GM19239 (cell line): ENCODE measurements around the gene NEMP2.
"Not testable (repeated sequence)": the region's sequence is repeated elsewhere in the genome, so short reads cannot be mapped to it uniquely, and the experiment has no call there.

Source experiments
- DNase-seq: peaks from one replicate; pipeline ENCODE4 v3.0.0; 2011; ENCODE audit warnings: low spot score; ENCODE audit not compliant: insufficient read length
- FAIRE-seq: peaks from 2 replicates; lab custom pipeline; 2011; peaks lifted over from hg19 to GRCh38; lab: Jason Lieb, UNC

NEMP2 gene

DNA sequence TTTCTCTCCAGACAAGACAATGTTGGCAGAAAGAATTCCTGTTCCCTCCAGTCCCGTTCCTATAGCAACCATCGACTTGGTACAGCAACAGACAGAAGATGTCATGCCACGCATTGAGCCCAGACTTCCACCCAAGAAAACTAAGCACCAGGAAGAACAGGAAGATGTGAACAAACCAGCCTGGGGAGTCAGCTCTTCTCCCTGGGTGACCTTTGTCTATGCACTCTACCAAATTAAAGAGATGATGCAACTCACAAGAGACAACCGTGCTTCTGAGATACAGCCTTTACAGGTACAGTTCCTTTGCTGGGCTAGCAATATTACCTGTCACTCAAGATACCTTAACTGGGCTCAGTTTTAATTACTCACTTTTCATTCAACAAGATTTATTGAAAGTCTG lies 37.1 kb downstream of the NEMP2 start:
- DNase-seq (no peak), FAIRE-seq (no peak)

GRCh38 chr2:190494600-190495227 lies 39.8 kb downstream of the NEMP2 start:
- not testable (repeated sequence) for DNase-seq, FAIRE-seq

DNA sequence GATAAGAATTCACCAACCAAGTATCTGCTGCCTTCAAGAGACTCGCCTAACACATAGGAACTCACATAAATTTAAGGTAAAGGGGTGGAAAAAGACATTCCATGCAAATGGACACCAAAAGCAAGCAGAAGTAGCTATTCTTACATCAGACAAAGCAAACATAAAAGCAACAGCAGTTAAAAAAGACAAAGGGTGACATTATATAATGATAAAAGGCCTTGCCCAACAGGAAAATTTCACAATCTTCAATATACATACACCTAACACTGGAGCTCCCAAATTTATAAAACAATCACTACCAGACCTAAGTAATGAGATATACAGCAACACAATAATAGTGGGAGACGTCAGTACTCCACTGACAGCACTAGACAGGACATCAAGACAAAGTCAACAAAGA lies 41.4 kb downstream of the NEMP2 start:
- FAIRE-seq (no peak), DNase-seq (no peak)

DNA sequence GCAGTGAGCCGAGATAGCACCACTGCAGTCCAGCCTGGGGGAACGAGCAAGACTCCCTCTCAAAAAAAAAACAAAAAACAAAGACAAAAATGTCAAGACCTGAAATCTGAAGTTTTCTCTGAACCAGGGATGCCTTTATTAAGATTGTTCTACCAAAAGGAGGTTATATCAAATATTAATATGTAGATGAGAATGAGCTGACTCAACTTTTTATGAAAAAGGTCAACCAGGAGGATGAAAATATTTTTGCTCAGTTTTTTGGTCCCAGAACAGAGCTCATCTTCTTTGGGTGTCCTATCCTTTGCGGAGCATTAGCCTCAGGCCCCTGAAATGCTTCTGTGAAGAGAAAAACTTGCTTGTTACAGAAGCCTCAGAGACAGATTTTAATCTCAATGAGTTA lies 44.0 kb downstream of the NEMP2 start:
- no peak for FAIRE-seq
- DNase-seq: no peak

DNA sequence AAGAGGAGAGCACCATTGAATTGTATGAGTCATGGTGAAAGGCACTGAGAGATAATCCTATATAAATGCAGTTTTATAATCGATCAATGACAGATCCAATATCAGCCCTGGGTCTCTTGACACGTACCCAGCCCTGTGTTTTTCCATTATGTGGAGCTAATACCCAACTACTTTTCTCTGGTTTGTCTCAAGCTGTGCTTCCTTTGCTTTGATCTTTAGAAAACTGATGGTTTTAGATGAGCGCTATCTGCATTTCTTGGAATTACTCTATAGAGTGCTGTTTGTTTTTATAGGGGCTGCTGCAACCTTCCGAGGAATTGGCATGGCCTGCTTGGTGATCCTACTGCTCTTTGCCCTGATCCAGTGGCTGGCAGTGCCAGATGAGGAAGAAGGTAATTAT lies 45.0 kb downstream of the NEMP2 start:
- DNase-seq (no peak), FAIRE-seq (no peak)

- FAIRE-seq: no peak
- DNase-seq: no peak
Measured at GRCh38 chr2:190488516-190489233, 45.8 kb downstream of the NEMP2 start.

GRCh38 chr2:190486037-190486623 lies 48.4 kb downstream of the NEMP2 start:
- no peak for DNase-seq
- FAIRE-seq: no peak

DNA sequence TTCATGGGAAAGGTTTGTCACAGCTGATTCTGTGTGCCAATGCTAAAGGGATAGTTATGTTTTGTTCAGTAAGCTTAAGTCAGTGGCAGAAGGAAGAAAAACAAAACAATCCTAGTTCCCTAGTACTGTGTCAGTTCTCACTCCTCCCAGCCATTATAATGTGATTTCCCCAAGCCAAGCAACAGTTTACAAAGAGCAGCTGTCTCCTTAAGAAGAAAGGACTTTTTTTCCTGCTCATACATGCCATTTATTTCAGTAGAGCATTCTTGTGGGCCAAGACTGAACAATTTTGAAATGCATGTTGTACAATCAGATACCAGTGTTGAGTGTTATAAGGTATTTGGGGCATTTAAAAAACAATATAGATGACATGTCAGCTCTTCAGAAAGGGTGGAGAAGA lies 52.1 kb downstream of the NEMP2 start:
- DNase-seq: no peak
- FAIRE-seq: peak; percentile 47

DNA sequence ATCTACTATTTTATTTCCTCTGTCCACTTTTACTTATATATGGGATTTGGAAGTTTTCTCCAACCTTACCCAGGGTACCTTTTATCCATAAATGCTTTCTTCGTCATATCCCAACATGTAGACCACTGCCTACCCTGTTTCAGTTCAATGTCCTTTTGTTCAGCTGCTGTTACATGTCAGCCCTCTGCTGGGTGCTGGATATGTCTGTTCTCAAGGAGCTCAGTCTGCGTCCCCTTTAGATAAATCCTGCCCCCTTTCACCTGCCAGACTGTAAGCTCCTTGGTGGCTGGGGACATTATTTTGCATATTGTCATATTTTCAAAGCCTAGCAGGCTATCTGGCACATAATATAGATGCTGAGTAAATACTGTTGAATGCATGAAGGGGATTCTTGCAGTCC lies 53.2 kb downstream of the NEMP2 start:
- DNase-seq (no peak), FAIRE-seq (peak; percentile 18)

DNA sequence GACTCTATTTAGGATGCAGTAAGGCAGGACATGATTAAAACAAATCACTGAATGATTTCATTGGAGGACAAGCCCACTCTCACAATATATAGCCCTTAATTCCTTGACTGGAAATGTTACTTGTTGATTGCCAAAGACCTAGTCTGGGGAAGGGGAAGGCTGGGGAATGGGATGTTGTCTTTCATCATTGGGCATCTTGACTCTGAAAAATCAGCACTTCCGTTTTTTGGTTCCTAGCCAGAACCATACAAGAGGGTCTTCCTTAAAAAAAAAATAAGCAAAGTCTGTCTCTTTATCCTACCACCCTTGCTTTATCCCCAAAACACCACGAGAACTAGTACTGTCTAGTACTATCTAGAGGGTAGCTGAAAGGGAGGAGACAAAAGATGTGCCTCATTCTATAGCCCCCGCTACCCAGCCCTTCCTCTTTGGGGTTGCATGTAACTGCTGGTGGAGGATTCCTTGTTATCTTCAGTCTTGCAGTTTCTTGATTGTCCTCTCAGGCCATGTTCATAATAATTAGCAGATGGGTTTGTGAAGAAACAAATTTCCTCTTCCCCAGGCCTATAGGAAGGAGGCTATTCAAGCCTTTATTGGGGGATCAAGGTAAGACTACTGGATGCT lies 55.8 kb downstream of the NEMP2 start:
- DNase-seq: no peak
- FAIRE-seq: no peak

GRCh38 chr2:190477661-190478454 lies 56.7 kb downstream of the NEMP2 start:
- DNase-seq (no peak), FAIRE-seq (no peak)

GRCh38 chr2:190470256-190470826 lies 64.2 kb downstream of the NEMP2 start:
- peak; percentile 26 for FAIRE-seq
- no peak for DNase-seq

GRCh38 chr2:190469771-190470170 lies 64.8 kb downstream of the NEMP2 start:
- no peak for FAIRE-seq
- no peak for DNase-seq

- FAIRE-seq (peak; percentile 94), DNase-seq (no peak)
Measured at GRCh38 chr2:190468814-190469569, 65.5 kb downstream of the NEMP2 start.

DNA sequence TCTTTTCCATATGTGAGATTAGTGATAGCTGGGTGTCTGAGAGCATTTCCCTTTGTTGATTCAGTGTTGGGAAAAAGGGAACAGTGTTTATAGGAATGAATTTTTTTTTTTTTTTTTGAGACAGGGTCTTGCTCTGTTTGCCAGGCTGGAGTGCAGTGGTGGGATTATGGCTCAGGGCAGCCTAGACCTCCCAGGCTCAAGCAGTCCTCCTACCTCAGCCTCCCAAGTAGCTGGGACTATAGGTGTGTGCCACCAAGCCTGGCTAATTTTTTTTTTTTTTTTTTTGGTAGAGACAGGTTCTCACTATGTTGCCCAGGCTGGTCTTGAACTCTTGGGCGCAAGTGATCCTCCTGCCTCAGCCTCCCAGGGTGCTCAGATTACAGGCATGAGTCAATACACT lies 66.2 kb downstream of the NEMP2 start:
- DNase-seq, FAIRE-seq: not testable (repeated sequence)

- FAIRE-seq: peak; percentile 82
- DNase-seq: no peak
Measured at GRCh38 chr2:190467575-190468083, 66.9 kb downstream of the NEMP2 start.

DNA sequence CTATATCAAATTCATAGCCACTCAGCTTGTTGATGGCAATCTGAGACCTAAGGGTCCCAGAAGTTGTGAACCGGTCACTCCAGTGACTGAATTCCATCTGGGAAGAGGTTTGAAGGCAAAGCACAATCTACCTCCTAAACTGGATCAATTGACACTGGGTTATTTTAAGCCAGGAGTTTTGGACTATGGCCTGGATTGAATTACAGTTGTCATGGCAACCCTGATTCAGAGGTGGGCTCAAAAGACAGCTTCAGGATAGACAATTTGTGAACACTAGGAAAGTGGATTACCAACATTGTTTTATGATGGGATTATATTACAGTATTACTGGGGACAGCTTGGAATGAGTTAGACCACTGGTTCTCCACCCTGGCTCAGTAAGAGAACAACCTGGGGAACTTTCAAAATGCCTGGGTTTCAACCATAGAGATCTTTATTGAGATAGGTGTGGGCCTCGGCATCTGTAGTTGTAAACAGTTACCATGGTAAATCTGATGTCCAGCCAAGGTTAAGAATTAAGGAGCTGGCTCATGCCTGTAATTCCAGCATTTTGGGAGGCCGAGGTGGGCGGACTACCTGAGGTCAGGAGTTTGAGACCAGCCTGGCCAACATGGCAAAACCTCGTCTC lies 67.6 kb downstream of the NEMP2 start:
- DNase-seq (no peak), FAIRE-seq (peak; percentile 52)

DNA sequence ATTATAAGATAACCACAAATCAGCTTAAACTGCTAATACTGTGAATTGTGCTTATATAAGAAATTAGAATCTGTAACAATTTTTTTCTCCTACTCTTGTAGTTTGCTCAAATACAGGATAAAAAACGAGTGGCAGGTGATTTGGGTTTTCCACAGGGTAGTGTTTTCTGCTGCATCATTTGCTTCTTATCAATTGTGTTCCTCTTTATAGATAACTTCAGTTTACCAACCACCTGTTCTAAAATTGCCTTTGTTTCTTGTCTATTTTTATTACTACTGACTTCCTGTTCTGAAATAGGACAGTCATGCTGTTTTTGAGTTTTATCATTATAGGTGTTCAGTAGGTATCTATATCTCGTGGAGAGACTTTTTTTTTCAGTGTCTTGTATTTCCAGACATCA lies 69.5 kb downstream of the NEMP2 start:
- FAIRE-seq: peak; percentile 83

GRCh38 chr2:190462611-190463010 lies 71.9 kb downstream of the NEMP2 start:
- FAIRE-seq: peak; percentile 14
- no peak for DNase-seq

More for the DNA sequence above, 69.5 kb downstream of the NEMP2 start:
- no peak for DNase-seq
